ENCODE results near the gene ANKRD62.

The ANKRD62 gene

DNA sequence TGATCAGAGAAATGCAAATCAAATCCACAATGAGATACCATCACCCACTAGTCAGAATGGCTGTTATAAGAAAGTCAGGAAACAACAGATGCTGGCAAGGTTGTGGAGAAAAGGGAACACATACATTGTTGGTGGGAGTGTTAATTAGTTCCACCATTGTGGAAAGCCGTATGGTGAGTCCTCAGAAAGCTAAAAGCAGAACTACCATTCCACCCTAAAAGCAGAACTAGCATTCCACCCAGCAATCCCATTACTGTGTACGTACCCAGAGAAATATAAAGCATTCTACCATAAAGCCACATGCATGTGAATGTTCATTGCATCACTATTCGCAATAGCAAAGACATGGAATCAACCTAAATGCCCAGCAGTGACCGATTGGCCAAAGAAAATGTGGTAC is 60.7 kb downstream of the ANKRD62 start:
- H3K27ac Mint-ChIP-seq, result no peak overlapping the region
- DNase-seq (ENCODE audit: low spot score in 2 of 2), result no peak
- H3K4me3 Mint-ChIP-seq, result no peak overlapping the region
- no peak for ATAC-seq (ENCODE audit: low read depth)
- H3K9me3 Mint-ChIP-seq, result peaks cover 2% of the 10 kb centered on the region
- no peaks in the 10 kb centered on the region for H3K27me3 Mint-ChIP-seq
- no peaks in the 10 kb centered on the region for H3K4me1 Mint-ChIP-seq
- H3K36me3 Mint-ChIP-seq, result no peaks in the 10 kb centered on the region

GRCh38 chr18:12155996-12156395 is 62.4 kb downstream of the ANKRD62 start:
- no peak overlapping the region for H3K27ac Mint-ChIP-seq
- no peak for DNase-seq (ENCODE audit: low spot score in 2 of 2)
- ATAC-seq (ENCODE audit: low read depth), result no peak
- H3K36me3 Mint-ChIP-seq, result no peaks in the 10 kb centered on the region
- H3K27me3 Mint-ChIP-seq, result no peaks in the 10 kb centered on the region
- H3K4me1 Mint-ChIP-seq, result no peaks in the 10 kb centered on the region
- peaks cover 2% of the 10 kb centered on the region for H3K9me3 Mint-ChIP-seq
- H3K4me3 Mint-ChIP-seq, result no peak overlapping the region

DNA sequence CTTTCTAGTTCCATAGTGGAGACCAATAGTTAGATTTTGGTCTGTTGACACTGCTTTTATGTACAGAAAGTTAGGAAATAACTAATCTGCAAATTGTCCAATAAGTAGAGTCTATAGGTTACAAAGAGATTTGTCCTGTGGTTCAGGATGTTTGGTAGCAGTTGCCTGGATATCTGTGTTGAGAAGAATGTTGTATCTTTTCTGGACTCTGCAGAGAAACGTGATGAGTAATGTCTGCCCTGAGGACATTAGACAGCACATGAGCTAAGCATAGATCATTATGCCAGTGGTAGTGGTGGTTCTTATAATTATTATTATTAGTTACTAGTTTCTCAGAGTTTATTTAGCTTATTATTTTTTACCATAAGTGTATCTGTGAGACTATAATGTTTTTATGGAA is 65.8 kb downstream of the ANKRD62 start:
- no peaks in the 10 kb centered on the region for H3K4me1 Mint-ChIP-seq
- no peaks in the 10 kb centered on the region for H3K27me3 Mint-ChIP-seq
- H3K27ac Mint-ChIP-seq, result no peak overlapping the region
- H3K9me3 Mint-ChIP-seq, result peaks cover 4% of the 10 kb centered on the region
- H3K4me3 Mint-ChIP-seq, result no peak overlapping the region
- ATAC-seq (ENCODE audit: low read depth), result no peak
- no peak for DNase-seq (ENCODE audit: low spot score in 2 of 2)
- H3K36me3 Mint-ChIP-seq, result no peaks in the 10 kb centered on the region

DNA sequence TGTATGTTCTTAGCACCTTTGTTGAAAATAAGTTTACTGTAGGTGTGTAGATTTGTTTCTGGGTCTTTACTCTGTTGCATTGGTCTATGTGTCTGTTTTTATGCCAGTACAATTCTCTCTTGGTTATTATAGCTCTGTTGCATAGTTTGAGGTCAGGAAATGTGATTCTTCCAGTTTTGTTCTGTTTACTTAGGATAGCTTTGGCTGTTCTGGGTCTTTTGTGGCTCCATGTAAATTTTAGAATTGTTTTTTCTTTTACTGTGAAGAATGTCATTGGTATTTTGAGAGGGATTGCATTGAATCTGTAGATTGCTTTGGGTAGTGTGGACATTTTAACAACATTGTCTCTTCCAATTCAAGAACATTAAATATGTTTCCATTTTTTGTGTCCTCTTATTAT is 69.1 kb downstream of the ANKRD62 start:
- no peak overlapping the region for H3K27ac Mint-ChIP-seq
- ATAC-seq (ENCODE audit: low read depth) (no peak), DNase-seq (ENCODE audit: low spot score in 2 of 2) (no peak)
- no peaks in the 10 kb centered on the region for H3K4me1 Mint-ChIP-seq
- H3K9me3 Mint-ChIP-seq, result peaks cover 10% of the 10 kb centered on the region
- H3K36me3 Mint-ChIP-seq, result peaks cover 2% of the 10 kb centered on the region
- H3K4me3 Mint-ChIP-seq, result no peak overlapping the region
- peaks cover 1% of the 10 kb centered on the region for H3K27me3 Mint-ChIP-seq

DNA sequence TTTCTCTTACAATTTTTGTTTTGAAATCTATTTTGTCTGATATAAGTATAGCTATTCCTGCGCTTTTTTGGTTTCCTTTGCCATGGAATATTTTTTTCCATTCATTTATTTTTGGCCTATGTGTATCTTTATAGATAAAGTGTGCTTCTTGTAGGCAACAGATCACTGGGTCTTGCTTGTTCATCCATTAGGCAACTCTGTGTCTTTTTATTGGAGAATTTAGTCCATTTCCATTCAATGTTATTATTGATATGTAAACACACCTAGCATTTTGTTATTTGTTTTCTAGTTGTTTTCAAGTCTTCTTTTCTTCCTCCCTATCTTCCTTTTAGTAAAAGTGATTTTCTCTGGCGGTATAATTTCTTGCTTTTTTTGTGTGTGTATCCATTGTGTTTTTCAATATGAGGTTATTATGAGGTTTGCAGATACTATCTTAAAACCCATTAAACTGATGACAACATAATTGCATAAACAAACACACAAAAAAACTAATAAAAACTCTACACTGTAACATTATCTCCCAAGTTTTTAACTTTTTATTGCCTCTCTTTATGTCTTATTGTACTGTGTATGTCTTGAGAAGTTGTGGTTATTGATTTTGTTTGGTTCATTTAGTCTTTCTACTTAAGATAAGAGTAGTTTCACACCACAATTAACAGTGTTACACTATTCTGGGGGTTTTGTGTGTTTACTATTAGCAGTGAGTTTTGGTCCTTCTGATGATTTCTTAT is 71.6 kb downstream of the ANKRD62 start:
- no peak overlapping the region for H3K4me3 Mint-ChIP-seq
- H3K27me3 Mint-ChIP-seq, result peaks cover 1% of the 10 kb centered on the region
- H3K4me1 Mint-ChIP-seq, result no peaks in the 10 kb centered on the region
- DNase-seq (ENCODE audit: low spot score in 2 of 2), result no peak
- H3K36me3 Mint-ChIP-seq, result peaks cover 2% of the 10 kb centered on the region
- H3K27ac Mint-ChIP-seq, result no peak overlapping the region
- ATAC-seq (ENCODE audit: low read depth), result no peak
- peaks cover 15% of the 10 kb centered on the region for H3K9me3 Mint-ChIP-seq

All from memory B cell (primary cell).